Right lobe of liver (tissue), 4 donors: ENCODE measurements around the gene COL1A2.

Experiments
- POLR2A ChIP-seq: fragments of 450-650 bp; IDR thresholded peaks from one replicate; pipeline ENCODE4 v1.6.1; 2017; ENCODE audit warnings: antibody characterized with exemption, mild to moderate bottlenecking
- TF ChIP-seq, protein P1 (sequence below), 4 donors: fragments of 200-600 bp in 3 of 4; fragments of 450-650 bp in 1 of 4; IDR thresholded peaks; one replicate each; pipeline versions ENCODE4 v1.5.1 to v1.8.0; 2016 to 2022; ENCODE audit warnings: antibody characterized with exemption in 4 of 4, mild to moderate bottlenecking in 2 of 4
- donor health status: DM: no; HTN: no; CAD: no.
- donor health status: DM: no; HTN: no; CAD: no.
- donor health status: DM: no; HTN: yes; CAD: no.

- TF ChIP-seq, protein P1, sequence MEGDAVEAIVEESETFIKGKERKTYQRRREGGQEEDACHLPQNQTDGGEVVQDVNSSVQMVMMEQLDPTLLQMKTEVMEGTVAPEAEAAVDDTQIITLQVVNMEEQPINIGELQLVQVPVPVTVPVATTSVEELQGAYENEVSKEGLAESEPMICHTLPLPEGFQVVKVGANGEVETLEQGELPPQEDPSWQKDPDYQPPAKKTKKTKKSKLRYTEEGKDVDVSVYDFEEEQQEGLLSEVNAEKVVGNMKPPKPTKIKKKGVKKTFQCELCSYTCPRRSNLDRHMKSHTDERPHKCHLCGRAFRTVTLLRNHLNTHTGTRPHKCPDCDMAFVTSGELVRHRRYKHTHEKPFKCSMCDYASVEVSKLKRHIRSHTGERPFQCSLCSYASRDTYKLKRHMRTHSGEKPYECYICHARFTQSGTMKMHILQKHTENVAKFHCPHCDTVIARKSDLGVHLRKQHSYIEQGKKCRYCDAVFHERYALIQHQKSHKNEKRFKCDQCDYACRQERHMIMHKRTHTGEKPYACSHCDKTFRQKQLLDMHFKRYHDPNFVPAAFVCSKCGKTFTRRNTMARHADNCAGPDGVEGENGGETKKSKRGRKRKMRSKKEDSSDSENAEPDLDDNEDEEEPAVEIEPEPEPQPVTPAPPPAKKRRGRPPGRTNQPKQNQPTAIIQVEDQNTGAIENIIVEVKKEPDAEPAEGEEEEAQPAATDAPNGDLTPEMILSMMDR (IDR thresholded peaks at IDR 0.05), result no peak
- TF ChIP-seq POLR2A, result no peak
Observed at GRCh38 chr7:94391726-94392392, 2.8 kb upstream of the COL1A2 start.
